ENCODE measurements around the gene MAP1S.

DNA sequence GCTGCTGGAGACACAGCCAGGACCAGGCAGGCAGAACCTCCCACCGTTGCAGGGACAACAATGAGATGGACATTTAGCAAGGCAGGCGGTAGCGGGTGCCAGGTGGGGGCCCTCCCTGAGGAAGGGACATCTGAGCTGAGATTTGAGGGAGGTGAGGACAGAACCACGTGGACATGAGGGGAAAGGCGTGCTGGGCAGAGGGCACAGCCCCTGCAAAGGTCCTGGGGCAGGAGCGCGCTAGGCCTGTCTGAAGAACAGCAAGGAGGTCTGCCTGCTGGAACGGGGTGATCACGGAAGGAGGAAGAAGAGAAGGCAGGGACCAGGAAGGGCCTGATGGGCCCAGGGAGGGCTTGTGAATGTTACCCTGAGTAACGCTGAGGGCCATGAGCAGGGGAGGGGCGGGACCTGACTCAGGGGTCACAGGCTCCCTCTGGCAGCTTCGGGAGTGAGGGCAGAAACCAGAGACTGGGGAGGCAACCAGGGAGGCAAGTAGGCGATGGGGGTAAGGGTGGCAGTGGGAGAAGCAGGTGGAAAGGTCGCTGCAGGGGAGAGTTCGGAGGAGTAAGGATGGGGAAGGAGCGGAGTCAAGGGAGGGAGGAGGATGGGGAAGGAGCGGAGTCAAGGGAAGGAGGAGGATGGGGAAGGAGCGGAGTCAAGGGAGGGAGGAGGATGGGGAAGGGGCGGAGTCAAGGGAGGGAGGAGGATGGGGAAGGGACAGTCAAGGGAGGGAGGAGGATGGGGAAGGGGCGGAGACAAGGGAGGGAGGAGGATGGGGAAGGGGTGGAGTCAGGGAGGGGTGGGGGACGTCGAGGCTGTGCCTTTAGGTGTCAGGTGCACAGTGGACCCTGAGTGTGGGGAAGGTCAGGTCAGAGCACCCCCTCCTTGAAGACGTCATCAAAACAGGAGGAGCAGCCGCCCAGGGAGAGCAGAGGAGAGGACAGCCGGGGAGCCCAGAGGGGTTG lies 60.0 kb downstream of the MAP1S start:
- TF ChIP-seq, protein P1, sequence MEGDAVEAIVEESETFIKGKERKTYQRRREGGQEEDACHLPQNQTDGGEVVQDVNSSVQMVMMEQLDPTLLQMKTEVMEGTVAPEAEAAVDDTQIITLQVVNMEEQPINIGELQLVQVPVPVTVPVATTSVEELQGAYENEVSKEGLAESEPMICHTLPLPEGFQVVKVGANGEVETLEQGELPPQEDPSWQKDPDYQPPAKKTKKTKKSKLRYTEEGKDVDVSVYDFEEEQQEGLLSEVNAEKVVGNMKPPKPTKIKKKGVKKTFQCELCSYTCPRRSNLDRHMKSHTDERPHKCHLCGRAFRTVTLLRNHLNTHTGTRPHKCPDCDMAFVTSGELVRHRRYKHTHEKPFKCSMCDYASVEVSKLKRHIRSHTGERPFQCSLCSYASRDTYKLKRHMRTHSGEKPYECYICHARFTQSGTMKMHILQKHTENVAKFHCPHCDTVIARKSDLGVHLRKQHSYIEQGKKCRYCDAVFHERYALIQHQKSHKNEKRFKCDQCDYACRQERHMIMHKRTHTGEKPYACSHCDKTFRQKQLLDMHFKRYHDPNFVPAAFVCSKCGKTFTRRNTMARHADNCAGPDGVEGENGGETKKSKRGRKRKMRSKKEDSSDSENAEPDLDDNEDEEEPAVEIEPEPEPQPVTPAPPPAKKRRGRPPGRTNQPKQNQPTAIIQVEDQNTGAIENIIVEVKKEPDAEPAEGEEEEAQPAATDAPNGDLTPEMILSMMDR (IDR thresholded peaks at IDR 0.05): no peak
- TF ChIP-seq POLR2A (IDR thresholded peaks at IDR 0.05): no peak

All from right lobe of liver (tissue), 4 donors.